OCI-LY1 (cell line): ENCODE measurements around the gene COL26A1.
"Not testable (repeated sequence)": the region's sequence is repeated elsewhere in the genome, so short reads cannot be mapped to it uniquely, and the experiment has no call there.

Source experiments
- H2AFZ ChIP-seq: fragments of 200-600 bp; sonication (generic), shearing (Covaris generic); 2 replicates; pipeline ENCODE4 v1.6.0; 2014; ENCODE audit warnings: antibody characterized with exemption, mild to moderate bottlenecking, low read length
- H3F3A ChIP-seq: fragments of 200-600 bp; sonication (generic), shearing (Covaris generic); 2 replicates; pipeline ENCODE4 v1.6.0; 2014; ENCODE audit warnings: mild to moderate bottlenecking, antibody characterized with exemption, low read length, moderate library complexity; ENCODE audit not compliant: insufficient read depth
- H3K27ac ChIP-seq: fragments of 200-600 bp; sonication (generic); 2 replicates; pipeline ENCODE4 v1.5.1; 2014; ENCODE audit warnings: low read length, mixed run types, mild to moderate bottlenecking, low read depth; ENCODE audit not compliant: poor library complexity, severe bottlenecking
- H3K27me3 ChIP-seq: fragments of 200-600 bp; sonication (generic); 2 replicates; pipeline ENCODE4 v1.6.0; 2014; ENCODE audit warnings: antibody characterized with exemption, mild to moderate bottlenecking, low read length, moderate library complexity; ENCODE audit not compliant: insufficient read depth
- H3K36me3 ChIP-seq: fragments of 200-600 bp; sonication (generic); 2 replicates; pipeline ENCODE4 v1.6.1; 2014; ENCODE audit warnings: mild to moderate bottlenecking, antibody characterized with exemption, low read length, moderate library complexity, mixed read lengths; ENCODE audit not compliant: insufficient read depth
- H3K4me1 ChIP-seq: fragments of 200-600 bp; sonication (generic); 2 replicates; pipeline ENCODE4 v1.5.1; 2014; ENCODE audit warnings: mild to moderate bottlenecking, low read length, moderate library complexity; ENCODE audit not compliant: insufficient read depth, severe bottlenecking
- H3K4me2 ChIP-seq: fragments of 200-600 bp; sonication (generic), shearing (Covaris generic); 2 replicates; pipeline ENCODE4 v1.6.1; 2014; ENCODE audit warnings: low read length
- H3K4me3 ChIP-seq: fragments of 200-600 bp; sonication (generic); 2 replicates; pipeline ENCODE4 v1.5.1; 2014; ENCODE audit warnings: low read length, low read depth, mild to moderate bottlenecking, mixed read lengths; ENCODE audit not compliant: poor library complexity, severe bottlenecking
- H3K79me2 ChIP-seq: fragments of 200-600 bp; shearing (Covaris generic); 2 replicates; pipeline ENCODE4 v1.6.1; 2016; ENCODE audit warnings: mixed run types, low read length, mixed read lengths; ENCODE audit not compliant: insufficient read depth
- H3K9ac ChIP-seq: fragments of 200-600 bp; sonication (generic), shearing (Covaris generic); 2 replicates; pipeline ENCODE4 v1.6.1; 2014; ENCODE audit warnings: mild to moderate bottlenecking, low read length, mixed read lengths
- H3K9me2 ChIP-seq: fragments of 200-600 bp; sonication (generic), shearing (Covaris generic); 2 replicates; pipeline ENCODE4 v1.6.1; 2014; ENCODE audit warnings: low read depth, mild to moderate bottlenecking, low read length, mixed read lengths
- H3K9me3 ChIP-seq: fragments of 200-600 bp; shearing (Covaris generic); 2 replicates; pipeline ENCODE4 v1.6.1; 2014; ENCODE audit warnings: low read length, mixed read lengths
- H4K20me1 ChIP-seq: fragments of 200-600 bp; sonication (generic), shearing (Covaris generic); 2 replicates; pipeline ENCODE4 v1.6.0; 2016; ENCODE audit warnings: mild to moderate bottlenecking, low read length; ENCODE audit not compliant: insufficient read depth
- EZH2 ChIP-seq: fragments of 200-600 bp; sonication (generic), shearing (Covaris generic); IDR thresholded peaks from 2 replicates; pipeline ENCODE4 v1.8.0; 2017; ENCODE audit warnings: borderline replicate concordance, mixed run types, mild to moderate bottlenecking, antibody characterized with exemption, low read length, moderate library complexity, mixed read lengths
- TF ChIP-seq, protein P1 (sequence below): fragments of 200-600 bp; sonication (generic), shearing (Covaris generic); IDR thresholded peaks from 2 replicates; pipeline ENCODE4 v1.5.1; 2017; ENCODE audit warnings: mild to moderate bottlenecking, antibody characterized with exemption, low read length, moderate library complexity, mixed read lengths

Gene COL26A1

DNA sequence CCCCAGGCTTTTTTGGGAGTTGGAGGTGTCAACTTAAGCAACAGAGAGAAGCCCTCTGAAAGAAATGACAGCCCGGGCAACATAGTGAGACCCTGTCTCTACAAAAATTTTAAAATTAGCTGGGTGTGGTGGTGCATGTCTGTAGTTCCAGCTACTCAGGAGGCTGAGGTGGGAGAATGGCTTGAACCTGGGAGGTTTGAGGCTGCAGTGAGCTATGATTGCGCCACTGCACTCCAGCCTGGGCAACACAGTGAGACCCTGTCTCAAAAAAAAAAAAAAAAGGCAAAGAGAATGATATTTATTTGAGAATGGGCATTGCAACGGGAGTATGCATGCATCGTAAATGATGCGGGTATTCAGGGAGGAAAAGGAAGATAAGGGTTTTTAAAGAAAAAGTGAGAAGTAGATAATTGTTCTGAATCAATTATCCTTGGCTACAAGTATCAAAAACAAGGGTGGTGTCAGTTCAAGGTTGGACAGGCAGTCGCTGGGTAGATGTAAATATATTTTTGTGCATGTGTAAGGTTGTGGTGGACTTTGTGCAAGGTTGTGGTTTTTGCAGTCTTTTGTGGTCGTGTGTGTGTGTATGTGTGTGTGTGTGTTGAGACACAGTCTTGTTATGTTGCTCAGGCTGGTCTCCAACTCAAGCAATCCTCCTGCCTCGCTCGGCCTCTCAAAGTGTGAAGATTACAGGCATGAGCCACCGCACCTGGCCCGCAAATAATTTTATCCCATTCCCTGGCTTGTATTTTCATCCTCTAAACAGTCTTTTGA lies 65.6 kb downstream of the COL26A1 start:
- H2AFZ ChIP-seq: no peak overlapping the region
- TF ChIP-seq, protein P1, sequence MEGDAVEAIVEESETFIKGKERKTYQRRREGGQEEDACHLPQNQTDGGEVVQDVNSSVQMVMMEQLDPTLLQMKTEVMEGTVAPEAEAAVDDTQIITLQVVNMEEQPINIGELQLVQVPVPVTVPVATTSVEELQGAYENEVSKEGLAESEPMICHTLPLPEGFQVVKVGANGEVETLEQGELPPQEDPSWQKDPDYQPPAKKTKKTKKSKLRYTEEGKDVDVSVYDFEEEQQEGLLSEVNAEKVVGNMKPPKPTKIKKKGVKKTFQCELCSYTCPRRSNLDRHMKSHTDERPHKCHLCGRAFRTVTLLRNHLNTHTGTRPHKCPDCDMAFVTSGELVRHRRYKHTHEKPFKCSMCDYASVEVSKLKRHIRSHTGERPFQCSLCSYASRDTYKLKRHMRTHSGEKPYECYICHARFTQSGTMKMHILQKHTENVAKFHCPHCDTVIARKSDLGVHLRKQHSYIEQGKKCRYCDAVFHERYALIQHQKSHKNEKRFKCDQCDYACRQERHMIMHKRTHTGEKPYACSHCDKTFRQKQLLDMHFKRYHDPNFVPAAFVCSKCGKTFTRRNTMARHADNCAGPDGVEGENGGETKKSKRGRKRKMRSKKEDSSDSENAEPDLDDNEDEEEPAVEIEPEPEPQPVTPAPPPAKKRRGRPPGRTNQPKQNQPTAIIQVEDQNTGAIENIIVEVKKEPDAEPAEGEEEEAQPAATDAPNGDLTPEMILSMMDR: no peak
- no peak for TF ChIP-seq EZH2
- H3K27ac ChIP-seq: no peak overlapping the region
- H4K20me1 ChIP-seq: no peaks in the 10 kb centered on the region
- H3K4me1 ChIP-seq: no peaks in the 10 kb centered on the region
- H3K9ac ChIP-seq: no peak overlapping the region
- H3K9me2 ChIP-seq: no peaks in the 10 kb centered on the region
- 0 out of 2 replicates have a peak, but pooled peaks cover 7% of the 10 kb centered on the region for H3K27me3 ChIP-seq
- H3F3A ChIP-seq: no peaks in the 10 kb centered on the region
- no peaks in the 10 kb centered on the region for H3K9me3 ChIP-seq
- H3K79me2 ChIP-seq: no peaks in the 10 kb centered on the region
- no peak overlapping the region for H3K4me3 ChIP-seq
- no peak overlapping the region for H3K4me2 ChIP-seq
- H3K36me3 ChIP-seq: no peaks in the 10 kb centered on the region

DNA sequence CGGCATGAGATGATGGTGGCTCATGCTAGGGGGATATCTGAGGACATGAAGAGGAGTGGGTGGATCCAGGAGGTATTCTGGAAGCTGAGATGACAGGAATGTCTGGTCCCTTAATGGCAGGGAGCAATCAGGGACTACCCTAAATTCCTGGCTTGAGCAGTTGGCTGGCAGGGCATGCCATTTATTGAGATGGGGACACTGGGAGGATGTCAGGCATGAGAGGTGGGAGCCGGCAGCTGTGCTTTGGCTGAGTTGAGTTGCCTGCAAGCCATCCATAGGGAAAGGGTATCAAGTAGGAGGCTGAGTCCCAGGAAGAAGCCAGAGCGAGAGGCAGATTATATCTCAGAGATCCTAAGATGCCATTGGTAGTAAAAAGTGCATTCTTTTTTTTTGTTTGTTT lies 69.6 kb downstream of the COL26A1 start:
- Histone ChIP-seq H3F3A (no peaks in the 10 kb centered on the region), H3K27ac (no peak overlapping the region), H3K9me2 (no peaks in the 10 kb centered on the region), H3K27me3 (0 out of 2 replicates have a peak, but pooled peaks cover 11% of the 10 kb centered on the region), H3K9me3 (no peaks in the 10 kb centered on the region), H3K4me1 (no peaks in the 10 kb centered on the region), H3K4me3 (no peak overlapping the region), H3K36me3 (no peaks in the 10 kb centered on the region), H4K20me1 (no peaks in the 10 kb centered on the region), H3K4me2 (no peak overlapping the region), H3K9ac (no peak overlapping the region), H2AFZ (no peak overlapping the region), H3K79me2 (no peaks in the 10 kb centered on the region)
- TF ChIP-seq EZH2: no peak
- TF ChIP-seq, protein P1: no peak

DNA sequence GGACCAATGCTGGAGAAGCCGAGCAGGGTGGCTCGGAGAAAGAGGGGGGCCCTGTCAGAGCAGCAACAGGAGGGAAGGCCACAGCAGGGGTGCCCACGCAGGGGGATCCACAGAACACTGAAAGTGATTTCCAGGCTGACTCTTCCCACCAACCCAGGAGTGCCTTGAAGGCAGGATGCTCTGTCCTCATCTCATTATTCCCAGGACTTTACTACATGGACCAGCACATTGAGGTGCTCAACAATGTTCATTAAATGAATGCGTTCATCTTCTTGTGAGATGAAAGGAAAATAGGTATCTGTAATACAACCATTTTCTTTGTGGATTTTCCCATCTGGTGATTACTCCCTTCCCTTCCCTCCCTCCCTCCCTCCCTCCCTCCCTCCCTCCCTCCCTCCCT lies 71.0 kb downstream of the COL26A1 start:
- H3K9me2 ChIP-seq: no peaks in the 10 kb centered on the region
- no peak overlapping the region for H3K4me3 ChIP-seq
- no peaks in the 10 kb centered on the region for H3K79me2 ChIP-seq
- no peaks in the 10 kb centered on the region for H4K20me1 ChIP-seq
- no peak overlapping the region for H3K4me2 ChIP-seq
- H3K9ac ChIP-seq: no peak overlapping the region
- H3K27ac ChIP-seq: no peak overlapping the region
- H3K36me3 ChIP-seq: no peaks in the 10 kb centered on the region
- H2AFZ ChIP-seq: no peak overlapping the region
- 0 out of 2 replicates have a peak, but pooled peaks cover 11% of the 10 kb centered on the region for H3K27me3 ChIP-seq
- no peaks in the 10 kb centered on the region for H3F3A ChIP-seq
- H3K4me1 ChIP-seq: no peaks in the 10 kb centered on the region
- TF ChIP-seq, protein P1: no peak
- no peak for TF ChIP-seq EZH2
- H3K9me3 ChIP-seq: no peaks in the 10 kb centered on the region

DNA sequence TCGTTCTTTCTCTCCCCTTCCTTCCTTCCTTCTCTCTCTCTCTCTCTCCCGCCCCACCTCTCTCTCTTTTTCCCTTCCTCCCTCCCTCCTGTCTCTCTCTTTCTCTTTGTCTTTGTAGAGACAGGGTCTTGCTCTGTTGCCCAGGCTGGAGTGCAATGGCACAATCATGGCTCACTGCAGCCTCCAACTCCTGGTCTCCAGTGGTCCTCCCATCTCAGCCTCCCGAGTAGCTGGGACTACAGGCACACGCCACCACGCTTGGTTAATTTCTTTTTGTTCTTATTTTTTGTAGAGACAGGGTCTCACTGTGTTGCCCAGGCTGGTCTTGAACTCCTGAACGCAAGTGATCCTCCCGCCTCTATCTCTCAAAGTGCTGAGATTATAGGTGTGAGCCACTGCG lies 71.5 kb downstream of the COL26A1 start:
- H3K27ac ChIP-seq, H3K79me2 ChIP-seq, H3K9me2 ChIP-seq, H2AFZ ChIP-seq, H3K4me2 ChIP-seq, H3K9ac ChIP-seq, H3K4me1 ChIP-seq, H4K20me1 ChIP-seq, H3F3A ChIP-seq, H3K4me3 ChIP-seq, H3K9me3 ChIP-seq, H3K36me3 ChIP-seq: not testable (repeated sequence)
- 0 out of 2 replicates have a peak, but pooled peaks cover 11% of the 10 kb centered on the region for H3K27me3 ChIP-seq
